HepG2 (cell line): ENCODE data around the gene CCDC148.

Experiments
- ZNF264 ChIP-seq: sonication (generic); formaldehyde crosslinking; IDR thresholded peaks from 2 replicates; pipeline ENCODE4 v1.4.0; 2020; ENCODE audit warnings: missing genetic modification reagents
- TF ChIP-seq, protein P1 (sequence below): sonication (generic); formaldehyde crosslinking; IDR thresholded peaks from 2 replicates; pipeline ENCODE4 v1.8.1; 2023; ENCODE audit warnings: mild to moderate bottlenecking, inconsistent platforms, moderate library complexity, missing genetic modification reagents, borderline replicate concordance

DNA sequence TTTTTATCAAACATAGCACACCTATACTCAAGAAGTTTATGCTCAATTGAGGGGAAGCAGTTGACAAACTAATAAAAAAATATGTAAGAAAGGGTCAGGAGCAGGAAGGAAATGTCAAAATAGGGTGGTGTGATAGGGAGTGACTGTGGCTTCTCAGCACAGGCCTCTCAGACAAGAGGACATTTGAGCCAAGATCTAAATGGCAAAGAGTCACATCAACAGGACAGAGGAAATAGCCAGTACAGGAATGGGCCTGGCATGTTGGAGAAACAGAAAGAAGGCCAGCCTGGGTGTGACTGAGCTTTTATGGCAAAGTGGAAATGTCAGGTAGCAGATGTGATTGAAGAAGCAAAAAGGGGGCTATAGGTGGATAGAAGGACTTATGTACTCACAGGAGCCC, 117.0 kb downstream of the CCDC148 start:
- TF ChIP-seq, protein P1, sequence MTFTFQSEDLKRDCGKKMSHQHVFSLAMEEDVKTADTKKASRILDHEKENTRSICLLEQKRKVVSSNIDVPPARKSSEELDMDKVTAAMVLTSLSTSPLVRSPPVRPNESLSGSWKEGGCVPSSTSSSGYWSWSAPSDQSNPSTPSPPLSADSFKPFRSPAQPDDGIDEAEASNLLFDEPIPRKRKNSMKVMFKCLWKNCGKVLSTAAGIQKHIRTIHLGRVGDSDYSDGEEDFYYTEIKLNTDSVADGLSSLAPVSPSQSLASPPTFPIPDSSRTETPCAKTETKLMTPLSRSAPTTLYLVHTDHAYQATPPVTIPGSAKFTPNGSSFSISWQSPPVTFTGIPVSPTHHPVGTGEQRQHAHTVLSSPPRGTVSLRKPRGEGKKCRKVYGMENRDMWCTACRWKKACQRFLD (CRISPR knock-in tag) = no peak
- no peak for TF ChIP-seq ZNF264 (CRISPR knock-in tag)
